Kidney glomerular epithelial cell (primary cell): Measurements from ENCODE around the gene MAGEA12.
"Not testable (repeated sequence)": the region's sequence is repeated elsewhere in the genome, so short reads cannot be mapped to it uniquely, and the experiment has no call there.

Experiments used
- DNase-seq: peaks from one replicate; lab custom pipeline; 2025; lab: John Stamatoyannopoulos, UW

Gene MAGEA12

GRCh38 chrX:152733261-152733975 lies at the start of gene MAGEA12, which contains the start of gene CSAG1:
TSS of gene MAGEA12 (plus strand) at chrX:152733757. CDS start at chrX:152736162, 2,405 bp downstream.
TSS of gene CSAG1 (minus strand) at chrX:152733721. CDS start at chrX:152732460, 1,261 bp downstream.
- DNase-seq = no peak

GRCh38 chrX:152697952-152698931 lies 35.3 kb upstream of the MAGEA12 start, which contains the start of gene MAGEA3:
TSS of gene MAGEA3 (plus strand) at chrX:152698794. CDS start at chrX:152700833, 2,039 bp downstream.
- not testable (repeated sequence) for DNase-seq

- not testable (repeated sequence) for DNase-seq
Observed at GRCh38 chrX:152700390-152700789, 33.2 kb upstream of the MAGEA12 start.

- not testable (repeated sequence) for DNase-seq
Observed at GRCh38 chrX:152706500-152706899, 27.1 kb upstream of the MAGEA12 start.

GRCh38 chrX:152709173-152709572 lies 24.4 kb upstream of the MAGEA12 start, which contains the start of gene CSAG2:
TSS of gene CSAG2 (minus strand) at chrX:152709273. CDS start at chrX:152709112, 161 bp downstream.
- DNase-seq = not testable (repeated sequence)

- DNase-seq = not testable (repeated sequence)
Observed at GRCh38 chrX:152713195-152713594, 20.4 kb upstream of the MAGEA12 start.

GRCh38 chrX:152713815-152714787 lies 19.5 kb upstream of the MAGEA12 start, which contains the start of gene MAGEA2B:
TSS of gene MAGEA2B (plus strand) at chrX:152714628. CDS start at chrX:152717107, 2,479 bp downstream.
- DNase-seq = not testable (repeated sequence)

GRCh38 chrX:152725409-152725808 lies 8.1 kb upstream of the MAGEA12 start:
- no peak for DNase-seq

- not testable (repeated sequence) for DNase-seq
Observed at GRCh38 chrX:152734143-152734858, 744 bp downstream of the MAGEA12 start.

- DNase-seq = no peak
Observed at GRCh38 chrX:152735101-152735500, 1.5 kb downstream of the MAGEA12 start.

GRCh38 chrX:152735860-152736511 lies 2.4 kb downstream of the MAGEA12 start:
- no peak for DNase-seq

GRCh38 chrX:152736528-152736927 lies 3.0 kb downstream of the MAGEA12 start:
- DNase-seq = not testable (repeated sequence)

GRCh38 chrX:152738560-152738959 lies 5.0 kb downstream of the MAGEA12 start:
- no peak for DNase-seq

GRCh38 chrX:152753686-152754650 lies 20.4 kb downstream of the MAGEA12 start, which contains the start of gene MAGEA2:
TSS of gene MAGEA2 (minus strand) at chrX:152753842. CDS start at chrX:152751363, 2,479 bp downstream.
- not testable (repeated sequence) for DNase-seq

GRCh38 chrX:152754871-152755270 lies 21.3 kb downstream of the MAGEA12 start:
- not testable (repeated sequence) for DNase-seq

GRCh38 chrX:152758918-152759317 lies 25.4 kb downstream of the MAGEA12 start, which contains the start of gene CSAG3:
TSS of gene CSAG3 (plus strand) at chrX:152759218.
- DNase-seq = not testable (repeated sequence)

GRCh38 chrX:152759544-152759943 lies 26.0 kb downstream of the MAGEA12 start:
- not testable (repeated sequence) for DNase-seq

- DNase-seq = not testable (repeated sequence)
Observed at GRCh38 chrX:152761582-152761981, 28.0 kb downstream of the MAGEA12 start.
